GM19035 (cell line): Measurements from ENCODE around the gene DNMT1.
"Not testable (repeated sequence)": the region's sequence is repeated elsewhere in the genome, so short reads cannot be mapped to it uniquely, and the experiment has no call there.

ENCODE experiments used
- ATAC-seq: cut with Tn5 transposase; IDR thresholded peaks from one replicate; pipeline ENCODE4 v1.9.1; 2021; ENCODE audit not compliant: unreplicated experiment

DNMT1 gene

DNA sequence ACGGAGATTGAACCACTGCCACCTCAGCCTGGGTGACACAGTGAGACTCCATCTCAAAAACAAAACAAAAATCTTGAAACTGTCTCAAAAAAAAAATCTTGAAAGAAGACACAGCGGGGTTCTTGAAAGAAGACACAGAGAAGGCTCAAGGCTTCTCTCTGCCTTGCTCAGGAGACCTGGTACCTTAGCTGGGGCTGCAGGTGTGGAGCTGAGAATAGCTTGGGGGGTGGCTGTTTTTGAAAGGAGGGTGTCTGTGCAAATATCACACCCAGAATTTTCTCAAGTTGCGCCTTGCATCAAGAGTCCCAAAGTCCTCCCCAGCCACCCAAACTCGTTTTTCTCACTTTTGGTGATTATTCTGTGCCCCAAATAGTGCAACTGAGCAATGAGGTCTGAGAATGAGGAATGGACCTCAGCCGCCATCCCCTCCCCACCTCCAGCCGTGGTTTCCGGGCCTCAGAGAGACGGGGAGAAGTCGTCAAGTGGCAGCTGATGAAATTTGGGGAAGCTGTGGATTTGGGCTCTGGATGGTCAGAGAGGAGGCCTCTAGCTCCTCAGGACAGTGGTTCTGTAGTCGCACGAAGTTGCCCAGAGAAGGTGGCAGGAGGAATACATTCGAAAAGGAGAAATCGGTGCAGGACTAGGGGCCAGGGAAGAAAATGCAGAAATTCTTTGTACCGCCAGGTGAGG is 27.6 kb upstream of the DNMT1 start:
- ATAC-seq = no peak

DNA sequence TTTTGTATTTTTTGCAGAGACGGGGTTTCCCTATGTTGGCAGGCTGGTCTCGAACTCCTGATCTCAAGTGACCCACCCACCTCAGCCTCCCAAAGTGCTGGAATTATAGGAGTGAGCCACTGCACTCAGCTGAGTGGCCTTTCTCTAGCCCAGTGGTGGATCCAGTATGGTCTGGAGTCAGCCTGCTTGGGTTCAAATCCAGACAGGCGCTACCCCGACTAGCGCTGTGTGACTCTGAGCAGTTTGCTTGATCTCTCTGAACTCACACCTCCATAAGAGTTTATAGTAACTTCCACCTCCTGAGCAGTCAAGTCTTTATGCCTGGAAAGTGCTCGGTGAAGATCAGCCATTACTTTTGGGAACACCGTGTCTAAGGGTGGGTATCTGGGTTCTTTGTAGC is 25.9 kb upstream of the DNMT1 start:
- ATAC-seq = no peak

DNA sequence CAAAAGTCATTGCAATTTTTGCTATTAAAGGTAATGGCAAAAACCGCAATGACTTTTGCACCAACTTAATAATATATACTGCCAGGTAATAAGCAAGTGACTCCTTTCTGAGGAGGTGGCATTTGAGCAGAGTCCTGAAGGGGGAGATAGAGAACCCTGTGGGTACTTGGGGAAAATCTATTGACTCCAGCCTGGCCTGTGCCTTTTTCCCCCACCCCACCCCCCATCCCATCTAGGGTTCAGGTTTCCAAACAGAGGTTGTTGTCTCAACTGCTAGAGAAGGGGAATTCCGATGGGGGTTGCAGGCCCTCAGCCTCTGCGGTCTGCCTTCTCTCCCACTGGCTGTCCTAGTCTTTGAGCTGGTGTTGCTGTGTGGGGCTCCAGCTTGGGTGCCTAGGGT is 24.9 kb upstream of the DNMT1 start:
- ATAC-seq = peak; percentile 65

GRCh38 chr19:10217085-10217484 is 22.3 kb upstream of the DNMT1 start:
- no peak for ATAC-seq

- ATAC-seq = no peak
Measured at GRCh38 chr19:10214784-10215183, 20.0 kb upstream of the DNMT1 start.

- ATAC-seq = no peak
Measured at GRCh38 chr19:10211691-10212090, 16.9 kb upstream of the DNMT1 start.

DNA sequence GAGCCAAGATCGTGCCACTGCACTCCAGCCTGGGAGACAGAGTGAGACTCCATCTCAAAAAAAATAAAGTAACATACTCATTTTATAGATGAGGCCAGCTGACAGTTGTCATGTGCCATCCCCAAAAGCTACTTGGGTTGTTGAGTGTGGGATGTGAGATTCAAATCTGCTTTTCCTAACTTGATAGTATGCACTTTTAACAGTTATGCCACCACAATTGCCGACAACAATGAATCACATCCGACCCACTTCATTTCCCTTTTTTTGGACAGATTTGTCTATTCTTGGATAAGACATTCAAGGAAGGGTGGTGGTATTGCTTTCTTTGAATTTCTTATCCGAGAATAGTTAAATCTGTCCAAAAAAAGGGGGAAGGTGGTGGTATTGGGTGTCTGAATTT is 16.3 kb upstream of the DNMT1 start:
- ATAC-seq = no peak

GRCh38 chr19:10209315-10209714 is 14.6 kb upstream of the DNMT1 start:
- ATAC-seq = no peak

GRCh38 chr19:10207026-10207425 is 12.3 kb upstream of the DNMT1 start:
- no peak for ATAC-seq

- ATAC-seq = no peak
Measured at GRCh38 chr19:10206226-10206885, 11.6 kb upstream of the DNMT1 start.

GRCh38 chr19:10205636-10206035 is 10.9 kb upstream of the DNMT1 start:
- no peak for ATAC-seq

DNA sequence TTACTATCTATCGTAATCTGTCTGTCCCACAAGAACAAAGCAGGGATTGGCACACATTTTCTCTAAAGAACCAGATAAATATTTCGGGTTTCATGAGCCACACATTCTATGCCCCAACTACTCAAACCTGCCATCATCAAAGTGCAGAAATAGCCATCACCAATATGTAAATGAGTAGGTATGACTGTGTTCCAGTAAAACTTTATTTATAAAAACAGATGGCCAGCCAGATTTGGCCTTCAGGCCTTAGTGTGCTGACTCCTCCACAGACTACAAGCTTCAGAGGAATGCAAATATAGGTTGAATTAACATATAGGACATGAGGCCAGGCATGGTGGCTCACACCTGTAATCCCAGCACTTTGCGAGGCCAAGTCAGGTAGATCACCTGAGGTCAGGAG is 8.9 kb upstream of the DNMT1 start:
- ATAC-seq = no peak

DNA sequence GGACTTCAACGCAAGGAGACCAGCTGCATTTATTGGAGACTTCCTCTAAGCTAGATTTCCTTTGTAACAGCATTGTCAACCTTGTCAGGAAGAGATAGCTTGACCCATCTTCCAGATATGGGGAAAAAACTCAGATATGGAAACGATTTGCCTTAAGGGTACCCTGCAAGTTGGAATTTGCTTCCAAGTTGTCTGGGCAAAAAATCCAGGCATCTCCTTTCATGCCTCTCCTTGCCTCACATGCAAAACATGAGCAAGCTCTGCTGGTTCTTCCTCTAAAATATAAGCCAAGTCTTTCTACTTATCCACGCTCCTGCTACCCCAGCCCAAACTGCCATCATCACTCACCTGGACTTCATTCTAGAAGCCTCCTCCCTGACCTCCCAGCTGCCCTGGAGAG is 6.4 kb upstream of the DNMT1 start:
- no peak for ATAC-seq

DNA sequence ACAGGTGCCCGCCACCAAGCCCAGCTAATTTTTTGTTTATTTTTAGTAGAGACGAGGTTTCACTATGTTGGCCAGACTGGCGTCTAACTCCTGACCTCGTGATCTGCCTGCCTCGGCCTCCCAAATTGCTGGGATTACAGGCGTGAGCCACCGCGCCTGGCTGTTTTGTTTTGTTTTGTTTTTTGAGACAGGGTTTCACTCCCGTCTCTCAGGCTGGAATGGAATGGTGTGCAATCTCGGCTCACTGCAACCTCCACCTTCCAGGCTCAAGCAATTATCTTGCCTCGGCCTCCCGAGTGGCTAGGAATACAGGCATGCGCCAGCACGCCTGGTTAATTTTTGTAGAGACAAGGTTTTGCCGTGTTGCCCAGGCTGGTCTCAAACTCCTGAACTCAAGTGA is 5.3 kb upstream of the DNMT1 start:
- ATAC-seq = not testable (repeated sequence)

- not testable (repeated sequence) for ATAC-seq
Measured at GRCh38 chr19:10198889-10199644, 4.3 kb upstream of the DNMT1 start.

GRCh38 chr19:10195199-10195519 is 406 bp upstream of the DNMT1 start:
- ATAC-seq = no peak

- peak; percentile 12 for ATAC-seq
Measured at GRCh38 chr19:10193790-10194499, 808 bp downstream of the DNMT1 start.

GRCh38 chr19:10192922-10193321 is 1.8 kb downstream of the DNMT1 start:
- no peak for ATAC-seq

GRCh38 chr19:10191347-10191746 is 3.4 kb downstream of the DNMT1 start:
- ATAC-seq = no peak

GRCh38 chr19:10190026-10190425 is 4.7 kb downstream of the DNMT1 start:
- no peak for ATAC-seq

- ATAC-seq = no peak
Measured at GRCh38 chr19:10189616-10190015, 5.1 kb downstream of the DNMT1 start.

DNA sequence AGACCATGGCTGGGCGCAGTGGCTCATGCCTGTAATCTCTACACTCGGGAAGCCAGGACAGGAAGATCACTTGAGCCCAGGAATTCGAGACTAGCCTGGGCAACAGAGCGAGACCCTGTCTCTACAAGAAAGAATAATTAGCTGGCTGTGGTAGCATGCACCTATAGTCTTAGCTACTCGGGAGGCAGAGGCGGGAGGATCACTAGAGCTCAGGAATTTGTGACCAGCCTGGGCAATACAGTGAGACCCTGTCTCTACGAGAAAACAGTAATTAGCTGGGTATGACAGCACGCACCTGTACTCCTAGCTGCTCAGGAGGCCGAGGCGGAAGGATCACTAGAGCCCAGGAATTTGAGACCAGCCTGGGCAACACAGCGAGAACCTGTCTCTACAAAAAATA is 7.4 kb downstream of the DNMT1 start:
- ATAC-seq = no peak
